GM21825 (cell line): Measurements from ENCODE around the gene TNC.

Source experiments
- ATAC-seq: cut with Tn5 transposase; IDR thresholded peaks from one replicate; pipeline ENCODE4 v1.9.1; 2021; ENCODE audit warnings: mild to moderate bottlenecking, moderate library complexity; ENCODE audit not compliant: unreplicated experiment

TNC gene

GRCh38 chr9:115015018-115015635 lies 102.8 kb downstream of the TNC start:
- no peak for ATAC-seq

- no peak for ATAC-seq
These were observed 103.5 kb downstream of the TNC start for GRCh38 chr9:115014438-115014837.

GRCh38 chr9:115013998-115014397 lies 104.0 kb downstream of the TNC start:
- peak; percentile 61 for ATAC-seq

GRCh38 chr9:115012486-115012885 lies 105.5 kb downstream of the TNC start:
- no peak for ATAC-seq

GRCh38 chr9:115010874-115011273 lies 107.1 kb downstream of the TNC start:
- ATAC-seq, result no peak

- no peak for ATAC-seq
These were observed 109.3 kb downstream of the TNC start for GRCh38 chr9:115008536-115009270.

- ATAC-seq, result no peak
These were observed 111.3 kb downstream of the TNC start for GRCh38 chr9:115006660-115007059.

- ATAC-seq, result no peak
These were observed 112.6 kb downstream of the TNC start for GRCh38 chr9:115005322-115005721.

- no peak for ATAC-seq
These were observed 113.4 kb downstream of the TNC start for GRCh38 chr9:115004545-115004944.

- ATAC-seq, result no peak
These were observed 115.4 kb downstream of the TNC start for GRCh38 chr9:115002371-115003120.

- no peak for ATAC-seq
These were observed 117.7 kb downstream of the TNC start for GRCh38 chr9:115000217-115000639.

- ATAC-seq, result no peak
These were observed 119.6 kb downstream of the TNC start for GRCh38 chr9:114998326-114998725.

GRCh38 chr9:114995681-114996221 lies 122.2 kb downstream of the TNC start:
- ATAC-seq, result no peak

- ATAC-seq, result no peak
These were observed 123.2 kb downstream of the TNC start for GRCh38 chr9:114994768-114995167.

- ATAC-seq, result no peak
These were observed 126.1 kb downstream of the TNC start for GRCh38 chr9:114991861-114992260.

GRCh38 chr9:114990901-114991300 lies 127.1 kb downstream of the TNC start:
- ATAC-seq, result no peak

- ATAC-seq, result peak; percentile 63
These were observed 128.2 kb downstream of the TNC start for GRCh38 chr9:114989600-114990410.

GRCh38 chr9:114988962-114989599 lies 128.9 kb downstream of the TNC start:
- no peak for ATAC-seq

GRCh38 chr9:114987116-114987515 lies 130.8 kb downstream of the TNC start:
- ATAC-seq, result no peak

GRCh38 chr9:114985959-114986501 lies 131.9 kb downstream of the TNC start:
- ATAC-seq, result no peak
